Neural cell (in vitro differentiated cells): Measurements from ENCODE around the gene PRRX1. TPM values are rescaled to one million over a fixed set of nuclear protein-coding genes. Genes with fewer than 3 reads are reported as not detected.

Experiments used
- H2AFZ ChIP-seq: fragments of 200-600, 300-800 bp; sonication (generic), shearing (Covaris generic); 2 replicates; pipeline ENCODE4 v1.6.0; 2014; ENCODE audit warnings: low read depth, mild to moderate bottlenecking, antibody characterized with exemption, low read length, moderate library complexity
- H3F3A ChIP-seq: fragments of 200-600 bp; shearing (Covaris generic); 2 replicates; pipeline ENCODE4 v1.6.1; 2016; ENCODE audit warnings: mild to moderate bottlenecking, moderate library complexity, mixed read lengths, antibody characterized with exemption, low read length; ENCODE audit not compliant: insufficient read depth, poor library complexity, severe bottlenecking
- H3K27ac ChIP-seq: fragments of 200-600, 300-800 bp; sonication (generic), shearing (Covaris generic); 2 replicates; pipeline ENCODE4 v1.5.1; 2014; ENCODE audit warnings: mild to moderate bottlenecking, low read length, moderate library complexity
- H3K27me3 ChIP-seq: fragments of 300-800, 200-600 bp; sonication (generic), shearing (Covaris generic); 2 replicates; pipeline ENCODE4 v1.6.0; 2014; ENCODE audit warnings: mild to moderate bottlenecking, low read depth, low read length, moderate library complexity; ENCODE audit not compliant: insufficient read depth
- H3K36me3 ChIP-seq: fragments of 300-800, 200-600 bp; sonication (generic), shearing (Covaris generic); 2 replicates; pipeline ENCODE4 v1.5.1; 2014; ENCODE audit warnings: mild to moderate bottlenecking, antibody characterized with exemption, low read length, moderate library complexity; ENCODE audit not compliant: insufficient read depth
- H3K4me2 ChIP-seq: fragments of 300-800, 200-600 bp; sonication (generic), shearing (Covaris generic); 2 replicates; pipeline ENCODE4 v1.6.0; 2014; ENCODE audit warnings: mild to moderate bottlenecking, low read length
- H3K4me3 ChIP-seq: fragments of 300-800, 200-600 bp; sonication (generic), shearing (Covaris generic); 2 replicates; pipeline ENCODE4 v1.5.1; 2014; ENCODE audit warnings: mild to moderate bottlenecking, low read length, moderate library complexity
- H3K79me2 ChIP-seq: fragments of 200-600 bp; shearing (Covaris generic); replicated peaks from 2 replicates; pipeline ENCODE4 v1.6.0; 2014; ENCODE audit warnings: mild to moderate bottlenecking, low read length, moderate library complexity; ENCODE audit not compliant: insufficient read depth
- H3K9ac ChIP-seq: fragments of 300-800, 200-600 bp; sonication (generic), shearing (Covaris generic); 2 replicates; pipeline ENCODE4 v1.6.1; 2016; ENCODE audit warnings: mild to moderate bottlenecking, low read length, mixed read lengths
- H3K9me2 ChIP-seq: fragments of 200-600 bp; shearing (Covaris generic); 2 replicates; pipeline ENCODE4 v1.6.1; 2016; ENCODE audit warnings: mild to moderate bottlenecking, low read length, mixed read lengths; ENCODE audit not compliant: insufficient read depth
- H3K9me3 ChIP-seq: fragments of 200-600, 300-800 bp; sonication (generic), shearing (Covaris generic); 2 replicates; pipeline ENCODE4 v1.6.1; 2016; ENCODE audit warnings: mild to moderate bottlenecking, mixed run types, low read length, moderate library complexity, mixed read lengths
- H4K20me1 ChIP-seq: fragments of 200-600 bp; shearing (Covaris generic); 2 replicates; pipeline ENCODE4 v1.6.1; 2016; ENCODE audit warnings: mild to moderate bottlenecking, mixed run types; ENCODE audit not compliant: insufficient read depth
- CTCF ChIP-seq: fragments of 450-650 bp; IDR thresholded peaks from 2 replicates; pipeline ENCODE4 v1.5.1; 2014; ENCODE audit warnings: antibody characterized with exemption, mild to moderate bottlenecking, moderate library complexity; ENCODE audit not compliant: poor library complexity, severe bottlenecking
- EP300 ChIP-seq: fragments of 450-650 bp; conservative IDR thresholded peaks from 2 replicates; pipeline ENCODE4 v1.6.1; 2014; ENCODE audit warnings: antibody characterized with exemption, mild to moderate bottlenecking, moderate library complexity; ENCODE audit not compliant: poor library complexity, severe bottlenecking
- EZH2 ChIP-seq: fragments of 200-600, 300-800 bp; shearing (Covaris generic), sonication (generic); IDR thresholded peaks from 2 replicates; pipeline ENCODE4 v1.6.1; 2014; ENCODE audit warnings: antibody characterized with exemption, low read length, borderline replicate concordance, mild to moderate bottlenecking; ENCODE audit not compliant: insufficient read depth, poor library complexity, severe bottlenecking
- MXI1 ChIP-seq: fragments of 450-650 bp; conservative IDR thresholded peaks from 2 replicates; pipeline ENCODE4 v1.6.1; 2014; ENCODE audit warnings: antibody characterized with exemption, mild to moderate bottlenecking; ENCODE audit not compliant: poor library complexity, severe bottlenecking
- POLR2AphosphoS5 ChIP-seq: IDR thresholded peaks from 2 replicates; pipeline ENCODE4 v1.6.1; 2012
- RAD21 ChIP-seq: fragments of 450-650 bp; conservative IDR thresholded peaks from 2 replicates; pipeline ENCODE4 v1.6.1; 2014; ENCODE audit warnings: antibody characterized with exemption, mild to moderate bottlenecking, moderate library complexity
- REST ChIP-seq: IDR thresholded peaks from 2 replicates; pipeline ENCODE4 v1.6.1; 2012; ENCODE audit warnings: borderline replicate concordance
- SMC3 ChIP-seq: fragments of 450-650 bp; conservative IDR thresholded peaks from 2 replicates; pipeline ENCODE4 v1.6.1; 2014; ENCODE audit warnings: antibody characterized with exemption, mild to moderate bottlenecking, moderate library complexity; ENCODE audit not compliant: poor library complexity
- TAF1 ChIP-seq: IDR thresholded peaks from 2 replicates; pipeline ENCODE4 v1.6.1; 2012; ENCODE audit warnings: low read depth
- polyA plus RNA-seq: library from polyadenylated mRNA; depleted of rRNA; stranded (reverse); fragments of >200 nt; gene quantifications from 2 replicates; pipeline ENCODE4 v1.2.3, GENCODE V29; 2014

Gene PRRX1
- polyA plus RNA-seq, 1 donor from 2014 or later: 0.10 TPM

- TF ChIP-seq REST: no peak
- TF ChIP-seq POLR2AphosphoS5: no peak
- TF ChIP-seq MXI1: no peak
Observed at GRCh38 chr1:170694172-170694926, 30.4 kb downstream of the PRRX1 start (continued).

- H3K4me2 ChIP-seq: no peak overlapping the region
- H3K9me2 ChIP-seq: no peaks in the 10 kb centered on the region
- H3K27me3 ChIP-seq: no peaks in the 10 kb centered on the region
- H3K4me3 ChIP-seq: no peak overlapping the region
- H3K27ac ChIP-seq: no peak overlapping the region
- H3K9ac ChIP-seq: no peak overlapping the region
- TF ChIP-seq EZH2: no peak
- H4K20me1 ChIP-seq: no peaks in the 10 kb centered on the region
- H2AFZ ChIP-seq: no peak overlapping the region
- H3F3A ChIP-seq: no peaks in the 10 kb centered on the region
- no peaks in the 10 kb centered on the region for H3K36me3 ChIP-seq
- no peaks in the 10 kb centered on the region for H3K9me3 ChIP-seq
- H3K79me2 ChIP-seq: no peaks in the 10 kb centered on the region
Observed at GRCh38 chr1:170695955-170696590, 32.1 kb downstream of the PRRX1 start.

GRCh38 chr1:170696591-170697290 lies 32.8 kb downstream of the PRRX1 start:
- no peak overlapping the region for H3K27ac ChIP-seq
- H3K9me2 ChIP-seq: no peaks in the 10 kb centered on the region
- no peak overlapping the region for H3K4me2 ChIP-seq
- H3K9me3 ChIP-seq: no peaks in the 10 kb centered on the region
- no peaks in the 10 kb centered on the region for H4K20me1 ChIP-seq
- no peaks in the 10 kb centered on the region for H3K36me3 ChIP-seq
- no peaks in the 10 kb centered on the region for H3K79me2 ChIP-seq
- H3K27me3 ChIP-seq: no peaks in the 10 kb centered on the region
- TF ChIP-seq CTCF (no peak), POLR2AphosphoS5 (no peak), REST (no peak), SMC3 (no peak), MXI1 (no peak), EP300 (no peak), TAF1 (no peak), EZH2 (no peak), RAD21 (no peak)
- no peaks in the 10 kb centered on the region for H3F3A ChIP-seq
- no peak overlapping the region for H2AFZ ChIP-seq
- no peak overlapping the region for H3K9ac ChIP-seq
- no peak overlapping the region for H3K4me3 ChIP-seq
